ENCODE data around the gene FARS2. TPM values are rescaled to one million over a fixed set of nuclear protein-coding genes. Genes with fewer than 3 reads are reported as not detected.

FARS2 gene
- total RNA-seq, 4 donors from 2014 or later, result 10.6 to 24.9 (median 15.2) TPM

DNA sequence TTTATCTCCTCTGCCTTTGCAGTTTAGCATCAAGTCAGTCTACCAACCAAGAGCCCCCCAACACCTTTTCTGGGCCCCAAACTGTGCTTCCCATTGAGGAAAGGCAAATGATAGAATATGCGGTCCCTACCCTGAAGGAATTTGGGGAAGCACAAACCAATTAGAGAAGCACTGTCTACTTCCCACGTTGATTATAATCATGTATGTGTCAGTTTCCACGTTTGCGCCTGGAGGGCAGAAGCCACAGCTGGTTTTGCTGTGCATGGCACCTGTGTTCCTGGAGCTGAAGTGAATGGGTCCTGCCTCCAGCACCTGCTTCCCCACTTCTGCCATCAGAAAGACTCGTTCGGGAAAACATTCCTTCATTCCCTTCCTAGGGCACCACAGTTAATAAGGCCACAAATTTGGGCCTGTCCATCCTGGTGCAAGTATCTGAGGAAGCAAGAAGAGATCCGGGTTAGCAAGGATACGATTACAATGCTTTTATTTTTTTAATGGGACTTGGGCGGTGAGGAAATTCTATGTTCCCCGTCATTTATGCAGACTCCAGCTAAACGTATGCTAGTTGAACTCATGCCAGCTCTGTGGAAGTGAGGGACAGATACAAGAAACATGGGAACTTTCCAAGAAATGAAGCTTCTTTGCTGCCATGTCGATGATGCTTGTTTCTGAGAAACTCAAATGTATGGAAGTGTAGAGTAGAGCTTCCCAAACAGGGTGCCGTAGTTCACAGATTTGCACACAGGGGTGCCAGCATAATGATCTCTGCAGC lies 411.9 kb downstream of the FARS2 start:
- H3K9me3 ChIP-seq, result no peaks in the 10 kb centered on the region
- 75% methylated on average over 13 of the region's 13 CpGs for WGBS
- intact Hi-C loops (cut with DNase I), result no loop called here
- H3K27ac ChIP-seq (replicated peaks in 1 of 4), result peak overlapping the region; percentile 74 to 80 (median 78)
- no peak overlapping the region for H3K4me3 ChIP-seq
- no peaks in the 10 kb centered on the region for H3K27me3 ChIP-seq
- DNase-seq (ENCODE audit: extremely low spot score), result no peak
- no peaks in the 10 kb centered on the region for H3K36me3 ChIP-seq
- TF ChIP-seq POLR2A (IDR thresholded peaks at IDR 0.05; ENCODE audit: low read depth) (no peak), POLR2AphosphoS5 (IDR thresholded peaks at IDR 0.05) (no peak), EP300 (IDR thresholded peaks at IDR 0.05) (no peak)
- TF ChIP-seq, protein P1, sequence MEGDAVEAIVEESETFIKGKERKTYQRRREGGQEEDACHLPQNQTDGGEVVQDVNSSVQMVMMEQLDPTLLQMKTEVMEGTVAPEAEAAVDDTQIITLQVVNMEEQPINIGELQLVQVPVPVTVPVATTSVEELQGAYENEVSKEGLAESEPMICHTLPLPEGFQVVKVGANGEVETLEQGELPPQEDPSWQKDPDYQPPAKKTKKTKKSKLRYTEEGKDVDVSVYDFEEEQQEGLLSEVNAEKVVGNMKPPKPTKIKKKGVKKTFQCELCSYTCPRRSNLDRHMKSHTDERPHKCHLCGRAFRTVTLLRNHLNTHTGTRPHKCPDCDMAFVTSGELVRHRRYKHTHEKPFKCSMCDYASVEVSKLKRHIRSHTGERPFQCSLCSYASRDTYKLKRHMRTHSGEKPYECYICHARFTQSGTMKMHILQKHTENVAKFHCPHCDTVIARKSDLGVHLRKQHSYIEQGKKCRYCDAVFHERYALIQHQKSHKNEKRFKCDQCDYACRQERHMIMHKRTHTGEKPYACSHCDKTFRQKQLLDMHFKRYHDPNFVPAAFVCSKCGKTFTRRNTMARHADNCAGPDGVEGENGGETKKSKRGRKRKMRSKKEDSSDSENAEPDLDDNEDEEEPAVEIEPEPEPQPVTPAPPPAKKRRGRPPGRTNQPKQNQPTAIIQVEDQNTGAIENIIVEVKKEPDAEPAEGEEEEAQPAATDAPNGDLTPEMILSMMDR (IDR thresholded peaks at IDR 0.05), result no peak
- H3K4me1 ChIP-seq, result peaks cover 18 to 47% (median 44%) of the 10 kb centered on the region in 4 donors

DNA sequence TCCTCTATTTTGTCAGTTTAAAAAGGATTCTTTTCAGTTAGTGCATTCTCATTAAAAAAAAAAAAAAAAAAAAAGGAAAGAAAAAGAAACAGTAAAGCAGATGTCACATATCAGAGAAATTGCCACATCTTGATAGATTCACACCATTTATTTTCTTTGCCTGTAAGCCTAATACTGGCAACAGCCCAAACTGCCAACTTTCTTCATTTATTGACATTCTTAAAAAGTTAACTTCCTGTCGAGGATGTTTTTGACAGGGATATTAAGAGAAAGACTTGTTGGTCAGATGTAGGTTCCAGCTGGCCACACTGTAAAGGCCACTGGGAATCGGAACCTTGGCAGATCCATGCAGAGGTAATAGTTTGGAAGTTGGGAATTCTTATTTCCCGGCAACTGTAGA lies 412.8 kb downstream of the FARS2 start:
- no peak overlapping the region for H3K27ac ChIP-seq (replicated peaks in 1 of 4)
- DNase-seq (ENCODE audit: extremely low spot score), result no peak
- H3K27me3 ChIP-seq, result no peaks in the 10 kb centered on the region
- no peaks in the 10 kb centered on the region for H3K36me3 ChIP-seq
- 33% methylated on average over 3 of the region's 3 CpGs for WGBS
- no peak overlapping the region for H3K4me3 ChIP-seq
- no peaks in the 10 kb centered on the region for H3K9me3 ChIP-seq
- intact Hi-C loops (cut with DNase I), result no loop called here
- TF ChIP-seq, protein P1 (IDR thresholded peaks at IDR 0.05), result no peak
- TF ChIP-seq EP300 (IDR thresholded peaks at IDR 0.05), result no peak
- no peak for TF ChIP-seq POLR2A (IDR thresholded peaks at IDR 0.05; ENCODE audit: low read depth)
- TF ChIP-seq POLR2AphosphoS5 (IDR thresholded peaks at IDR 0.05), result no peak
- H3K4me1 ChIP-seq, result peaks cover 18 to 47% (median 44%) of the 10 kb centered on the region in 4 donors

DNA sequence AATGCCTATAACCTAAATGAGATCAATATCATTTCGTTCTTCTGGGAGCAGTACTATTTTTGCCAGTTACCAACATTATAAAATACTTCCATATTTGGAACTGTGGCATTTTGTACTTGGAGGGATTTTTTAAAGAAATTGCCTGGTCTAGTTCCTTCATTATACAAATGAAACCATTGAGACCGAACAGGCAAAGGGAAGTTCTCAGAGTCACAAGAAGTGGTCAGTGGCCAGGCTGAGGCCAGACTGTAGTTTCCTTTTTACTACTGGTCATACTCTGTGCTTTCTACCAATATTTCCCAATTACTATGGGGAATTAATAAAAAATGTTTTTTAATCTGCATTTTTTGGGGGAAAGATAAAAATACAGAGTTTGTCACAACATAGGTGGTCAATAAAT lies 413.4 kb downstream of the FARS2 start:
- TF ChIP-seq POLR2AphosphoS5 (IDR thresholded peaks at IDR 0.05), result no peak
- TF ChIP-seq POLR2A (IDR thresholded peaks at IDR 0.05; ENCODE audit: low read depth), result no peak
- no peak for TF ChIP-seq EP300 (IDR thresholded peaks at IDR 0.05)
- TF ChIP-seq, protein P1 (IDR thresholded peaks at IDR 0.05), result no peak
- intact Hi-C loops (cut with DNase I), result no loop called here

DNA sequence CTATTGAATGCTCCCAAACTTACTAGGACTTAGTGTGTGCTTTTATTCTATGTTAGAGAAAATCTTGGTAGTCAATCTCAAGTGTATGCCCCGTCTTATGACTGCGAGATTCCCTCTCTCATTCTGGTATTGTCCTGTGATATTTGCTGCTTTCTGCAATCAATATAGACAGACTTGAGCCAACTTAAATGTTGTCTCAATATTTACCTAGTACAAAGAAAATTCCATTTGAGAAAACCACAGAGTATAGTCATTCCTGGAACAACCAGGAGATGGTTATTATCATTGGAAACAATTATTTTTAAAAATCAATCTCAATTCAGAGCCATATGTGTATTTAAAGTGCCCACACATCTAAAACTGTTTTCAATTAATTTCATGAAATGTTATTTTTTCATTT lies 415.4 kb downstream of the FARS2 start:
- no peak overlapping the region for H3K4me3 ChIP-seq
- peaks cover 16 to 35% (median 30%) of the 10 kb centered on the region in 4 donors for H3K4me1 ChIP-seq
- no peaks in the 10 kb centered on the region for H3K27me3 ChIP-seq
- H3K27ac ChIP-seq (replicated peaks in 1 of 4), result no peak overlapping the region
- WGBS, result 95% methylated on average over 2 of the region's 2 CpGs
- DNase-seq (ENCODE audit: extremely low spot score), result no peak
- no peaks in the 10 kb centered on the region for H3K9me3 ChIP-seq
- H3K36me3 ChIP-seq, result no peaks in the 10 kb centered on the region
- intact Hi-C loops (cut with DNase I), result no loop called here
- TF ChIP-seq POLR2A (IDR thresholded peaks at IDR 0.05; ENCODE audit: low read depth) (no peak), POLR2AphosphoS5 (IDR thresholded peaks at IDR 0.05) (no peak), EP300 (IDR thresholded peaks at IDR 0.05) (no peak)
- TF ChIP-seq, protein P1 (IDR thresholded peaks at IDR 0.05), result no peak

More for the DNA sequence above, 413.4 kb downstream of the FARS2 start:
- 54% methylated on average over 2 of the region's 2 CpGs for WGBS
- no peaks in the 10 kb centered on the region for H3K9me3 ChIP-seq
- peak overlapping the region in 1 of 4 donors; percentile 5 for H3K27ac ChIP-seq (replicated peaks in 1 of 4)
- H3K36me3 ChIP-seq, result no peaks in the 10 kb centered on the region
- peaks cover 18 to 47% (median 44%) of the 10 kb centered on the region in 4 donors for H3K4me1 ChIP-seq
- DNase-seq (ENCODE audit: extremely low spot score), result no peak
- no peaks in the 10 kb centered on the region for H3K27me3 ChIP-seq
- H3K4me3 ChIP-seq, result no peak overlapping the region
